NCI-H2029 treated with DMSO at 0.1 percent for 48 hours (cell line): ENCODE measurements around the gene HUS1.
"Not testable (repeated sequence)": the region's sequence is repeated elsewhere in the genome, so short reads cannot be mapped to it uniquely, and the experiment has no call there.

Source experiments
- DNase-seq: peaks from one replicate; lab custom pipeline; 2025; lab: John Stamatoyannopoulos, UW

Gene HUS1

DNA sequence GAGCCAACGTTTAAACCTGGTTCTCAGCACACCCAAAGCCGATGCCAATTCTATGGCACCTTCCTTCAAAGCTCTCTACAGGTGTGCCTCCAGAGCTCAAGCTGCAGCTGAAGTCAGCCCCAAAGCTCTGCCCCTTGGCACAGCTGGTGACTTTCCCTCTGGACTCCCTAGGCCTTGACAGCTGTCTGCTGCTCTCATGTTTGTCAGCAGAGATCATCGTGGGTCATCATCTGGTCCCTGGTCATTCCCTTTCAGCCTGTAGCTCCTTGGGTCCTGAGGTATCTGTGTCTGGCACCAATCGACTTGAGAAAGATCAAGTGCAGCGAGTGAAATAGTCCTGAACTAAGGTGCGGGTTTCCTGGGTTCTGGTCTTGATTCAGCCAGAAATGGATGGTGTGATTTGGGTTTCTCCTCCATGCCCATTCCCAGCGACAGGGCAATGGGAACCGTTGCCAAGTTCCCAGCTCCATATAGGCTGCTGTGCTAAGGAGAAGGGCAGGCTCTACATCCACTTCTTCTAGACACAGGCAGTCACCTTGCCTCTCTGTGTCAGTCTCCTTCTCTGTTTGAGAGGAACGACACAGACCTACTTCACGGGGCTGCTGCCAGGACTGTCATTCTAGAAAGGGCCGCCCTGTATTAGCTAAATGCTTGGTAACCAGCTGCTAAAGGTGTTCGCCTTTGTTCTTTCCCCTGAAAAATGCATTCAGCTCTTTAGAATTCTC lies 34.7 kb downstream of the HUS1 start:
- DNase-seq = no peak

DNA sequence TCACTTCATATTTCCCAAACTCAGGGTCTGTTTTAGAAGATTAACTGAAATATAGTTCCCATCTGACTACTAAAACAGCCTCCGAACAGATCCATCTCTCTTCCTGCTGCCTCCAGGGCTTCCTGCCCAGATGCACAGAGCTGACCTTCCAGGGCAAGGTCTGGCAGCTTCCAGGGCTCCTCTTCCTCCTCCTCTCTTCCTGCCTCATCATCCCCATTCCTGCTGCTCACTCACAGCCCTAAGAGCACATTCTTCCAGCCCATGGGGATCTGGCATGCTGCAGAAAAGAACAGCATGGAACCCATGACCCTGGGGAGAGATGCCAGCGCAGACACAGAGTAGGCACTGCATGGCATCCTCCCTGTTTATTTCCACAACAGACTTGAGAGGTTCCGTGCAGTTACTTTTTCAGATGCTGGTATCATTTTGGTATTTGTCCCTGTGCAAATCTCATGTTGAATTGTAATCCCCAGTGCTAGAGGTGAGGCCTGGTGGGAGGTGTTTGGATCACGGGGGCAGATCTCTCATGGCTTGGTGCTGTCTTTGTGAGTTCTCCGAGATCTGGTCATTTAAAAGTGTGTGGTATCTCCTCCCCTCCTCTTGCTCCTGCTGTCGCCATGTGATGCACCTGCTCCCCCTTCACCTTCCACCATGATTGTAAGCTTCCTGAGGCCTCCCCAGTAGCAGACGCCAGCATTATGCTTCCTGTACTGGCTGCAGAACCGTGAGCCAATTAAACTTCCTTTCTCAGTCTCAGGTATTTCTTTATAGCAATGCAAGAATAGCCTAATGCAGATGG lies 35.5 kb downstream of the HUS1 start:
- no peak for DNase-seq

DNA sequence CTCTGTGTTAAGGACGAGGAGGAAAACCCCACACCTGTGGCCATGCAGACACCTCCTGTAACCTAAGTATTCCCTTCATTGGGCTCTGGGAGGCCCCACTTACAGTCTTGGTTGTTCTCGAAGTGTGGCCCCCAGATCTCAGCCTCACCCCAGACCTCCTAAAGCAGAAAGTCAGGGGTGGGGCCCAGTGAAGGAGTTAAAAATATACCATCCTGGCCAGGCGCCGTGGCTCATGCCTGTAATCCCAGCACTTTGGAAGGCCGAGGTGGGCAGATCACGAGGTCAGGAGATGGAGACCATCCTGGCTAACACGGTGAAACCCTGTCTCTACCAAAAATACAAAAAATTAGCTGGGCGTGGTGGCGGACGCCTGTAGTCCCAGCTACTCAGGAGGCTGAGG lies 36.8 kb downstream of the HUS1 start:
- DNase-seq = not testable (repeated sequence)

DNA sequence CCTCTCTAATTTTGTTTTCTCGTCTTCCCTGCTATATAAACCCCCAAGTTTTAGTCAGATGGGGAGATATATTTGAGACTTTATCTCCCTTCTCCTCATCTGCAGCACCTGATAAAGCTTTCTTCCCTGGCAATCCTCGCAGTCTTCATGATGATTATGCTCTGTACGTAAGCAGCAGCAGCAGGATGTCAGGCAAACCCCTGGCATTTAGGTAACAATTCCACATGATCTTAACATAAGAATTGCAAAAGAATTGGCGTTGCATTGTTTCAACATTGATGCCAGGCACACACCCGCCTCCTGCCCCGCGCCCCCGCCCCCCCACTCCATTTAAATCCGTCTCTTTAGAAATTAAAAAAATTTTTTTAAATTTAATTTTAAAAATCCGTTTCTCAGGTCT lies 37.3 kb downstream of the HUS1 start:
- DNase-seq = no peak

DNA sequence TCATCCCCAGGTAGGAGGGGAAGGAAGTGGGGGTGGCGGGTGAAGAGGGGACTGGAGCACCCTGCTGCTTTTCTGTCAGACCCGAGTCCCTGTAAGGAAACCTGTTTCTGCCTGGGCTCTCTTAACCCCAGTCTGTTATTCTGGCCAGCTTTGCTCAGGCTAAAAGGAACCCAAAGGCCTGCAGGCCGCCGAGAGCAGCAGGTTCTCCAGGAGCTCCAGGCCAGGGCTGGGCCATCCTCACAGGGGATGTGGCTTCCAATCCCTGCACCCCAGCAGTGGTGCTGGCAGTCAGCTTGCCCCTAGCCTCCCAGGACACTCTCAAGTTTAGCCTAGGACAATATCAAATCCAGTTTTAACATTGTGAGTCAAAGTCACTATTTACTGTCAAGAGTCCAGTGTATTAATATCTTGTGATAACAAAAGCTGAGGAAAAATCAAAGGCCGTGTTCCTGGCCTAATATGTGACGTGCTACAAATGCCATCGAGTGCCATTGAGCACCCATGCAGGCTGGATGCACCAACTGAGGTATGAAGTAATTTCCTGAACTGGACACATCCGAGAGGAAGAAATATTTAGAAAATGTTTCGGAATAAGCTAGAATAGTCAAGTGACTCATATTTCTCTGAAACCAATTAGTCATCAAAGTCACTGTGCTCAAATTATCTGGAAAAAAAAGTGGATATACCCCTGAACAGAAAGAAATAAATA lies 38.1 kb downstream of the HUS1 start:
- DNase-seq = no peak

DNA sequence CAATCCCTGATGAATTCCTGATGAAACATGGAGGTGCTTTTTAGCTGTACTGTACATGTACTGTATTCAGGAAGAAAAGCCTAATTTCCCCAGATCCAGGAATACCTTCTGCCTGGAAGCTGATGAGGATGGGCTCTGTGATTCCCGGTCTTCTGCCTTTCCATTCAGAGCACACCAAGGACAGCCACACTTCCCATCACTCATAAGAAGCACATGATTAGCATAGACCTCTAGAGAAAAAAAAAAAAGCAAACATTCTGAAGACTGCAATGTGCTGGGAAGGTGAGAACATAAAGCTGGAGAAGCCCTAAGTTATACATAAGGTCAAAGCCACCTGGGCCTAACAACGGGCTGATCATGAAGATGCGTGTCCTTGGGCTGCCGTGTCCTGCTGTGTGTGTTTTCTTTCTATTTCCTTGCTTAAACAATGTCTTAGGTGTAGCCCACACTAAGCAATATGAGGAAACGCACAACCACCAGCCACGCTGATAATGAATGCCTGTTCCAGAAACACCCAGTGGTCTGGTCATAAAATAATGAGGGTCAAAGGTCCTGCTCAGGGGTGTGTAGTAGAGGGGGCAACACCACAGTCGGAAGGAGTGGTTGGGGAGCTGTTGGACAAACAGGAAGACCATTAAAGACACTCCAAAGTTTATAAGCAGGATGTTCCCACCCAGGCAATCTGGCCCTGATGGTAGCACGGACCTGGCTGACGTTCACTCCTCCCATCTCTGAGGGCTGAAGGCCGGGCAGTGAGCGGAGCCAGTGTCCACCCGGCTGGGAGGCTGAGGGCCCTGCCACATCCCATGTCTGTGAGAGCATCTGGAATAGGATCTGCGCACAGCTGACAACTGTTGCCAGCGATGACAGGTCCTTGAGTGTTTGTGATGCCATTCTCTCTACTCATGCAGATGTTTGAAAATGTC lies 39.1 kb downstream of the HUS1 start:
- no peak for DNase-seq

DNA sequence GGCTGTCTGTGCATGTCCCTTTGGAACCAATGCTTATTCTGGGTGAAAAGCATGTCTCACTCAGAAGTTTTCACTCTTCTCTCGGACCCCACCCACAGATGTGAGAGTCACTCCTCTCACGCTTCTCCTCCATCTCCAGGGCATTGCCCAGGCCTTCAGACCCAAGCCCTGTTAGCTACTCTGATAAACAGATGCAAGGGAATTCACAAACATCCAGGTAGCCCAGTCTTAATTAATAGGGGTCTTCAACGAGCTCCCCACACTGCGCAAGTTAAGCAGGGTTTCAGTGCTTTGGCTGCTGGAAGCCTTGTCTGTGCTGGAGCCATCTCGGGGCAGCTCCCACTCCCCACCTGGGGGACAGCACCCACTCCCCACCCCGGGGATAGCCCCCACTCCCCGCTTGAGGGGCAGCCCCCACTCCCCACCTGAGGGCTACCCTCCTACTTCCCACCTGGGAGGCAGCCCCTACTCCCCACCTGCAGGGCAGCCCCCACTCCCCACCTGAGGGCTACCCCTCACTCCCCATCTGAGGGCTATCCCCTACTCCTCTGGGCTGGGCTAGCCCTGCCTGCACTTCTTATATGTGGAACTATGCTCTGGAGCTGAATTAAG lies 39.9 kb downstream of the HUS1 start:
- no peak for DNase-seq

DNA sequence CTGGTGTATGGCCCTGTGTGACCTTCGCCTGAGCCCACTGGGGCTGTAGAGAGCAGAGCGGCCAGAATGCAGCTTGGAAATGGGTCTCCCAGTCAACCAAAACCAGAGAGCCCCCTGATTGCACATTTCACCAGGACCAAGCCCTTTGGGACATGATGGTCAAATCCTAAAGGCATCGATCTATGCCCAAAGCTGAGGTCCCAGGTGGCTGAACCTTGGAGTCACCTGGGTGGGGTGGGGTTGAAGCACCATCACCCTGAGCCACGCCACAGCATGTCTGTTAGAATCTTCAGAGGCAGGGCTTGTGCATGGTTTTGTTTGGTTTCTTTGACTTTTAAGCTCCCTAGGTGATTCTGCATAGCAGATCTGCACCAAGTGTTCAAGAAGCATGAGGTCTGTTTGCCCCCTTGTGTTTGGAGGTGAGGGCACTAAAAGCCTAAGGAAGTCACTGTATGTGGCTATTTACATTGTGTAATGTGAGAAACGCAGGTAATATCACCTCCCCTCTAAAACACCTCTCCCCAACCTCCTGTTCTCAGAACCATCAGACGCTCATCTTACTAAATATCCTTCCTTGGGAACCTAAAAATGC lies 40.7 kb downstream of the HUS1 start:
- no peak for DNase-seq

DNA sequence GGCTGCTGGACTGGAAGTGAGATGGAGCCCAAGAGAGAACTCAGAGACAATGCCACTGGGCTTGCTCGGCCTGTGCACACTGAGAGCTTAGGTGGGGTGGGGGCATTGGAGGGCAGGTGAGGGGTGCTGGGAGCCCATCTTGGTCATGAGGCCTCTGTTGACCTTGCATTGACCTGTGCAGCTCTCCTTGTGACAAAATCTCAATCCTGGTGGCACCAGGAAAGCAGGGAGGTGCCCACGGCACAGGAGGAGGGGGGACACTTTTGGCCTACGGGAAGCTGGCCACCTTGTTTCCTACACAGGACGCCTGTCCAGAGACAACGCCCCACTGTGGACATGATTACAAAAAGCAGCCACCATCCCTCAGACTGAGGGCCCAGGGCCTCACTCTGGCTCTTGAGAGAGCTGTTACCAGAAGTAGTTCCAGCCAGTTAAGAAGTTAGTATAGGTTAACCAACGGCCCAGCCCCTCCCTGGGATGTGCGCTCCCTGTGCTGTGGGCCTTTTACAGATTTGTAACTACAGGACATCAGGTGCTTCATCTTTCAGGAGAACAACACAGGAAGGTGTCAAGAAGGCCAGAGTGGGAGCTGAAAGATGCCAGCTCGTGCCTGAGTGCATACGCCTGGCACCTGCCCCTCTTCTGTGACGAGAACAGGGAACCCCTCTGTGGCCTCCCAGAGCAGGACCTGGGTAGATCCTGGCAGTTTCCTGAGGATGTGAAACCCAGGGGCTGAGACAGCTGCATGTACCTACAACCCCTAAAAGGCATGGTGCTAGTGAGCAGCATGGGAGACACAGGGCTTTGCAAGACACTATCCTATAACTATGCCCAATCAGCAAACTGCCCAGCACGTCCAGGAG lies 41.5 kb downstream of the HUS1 start:
- DNase-seq = no peak

DNA sequence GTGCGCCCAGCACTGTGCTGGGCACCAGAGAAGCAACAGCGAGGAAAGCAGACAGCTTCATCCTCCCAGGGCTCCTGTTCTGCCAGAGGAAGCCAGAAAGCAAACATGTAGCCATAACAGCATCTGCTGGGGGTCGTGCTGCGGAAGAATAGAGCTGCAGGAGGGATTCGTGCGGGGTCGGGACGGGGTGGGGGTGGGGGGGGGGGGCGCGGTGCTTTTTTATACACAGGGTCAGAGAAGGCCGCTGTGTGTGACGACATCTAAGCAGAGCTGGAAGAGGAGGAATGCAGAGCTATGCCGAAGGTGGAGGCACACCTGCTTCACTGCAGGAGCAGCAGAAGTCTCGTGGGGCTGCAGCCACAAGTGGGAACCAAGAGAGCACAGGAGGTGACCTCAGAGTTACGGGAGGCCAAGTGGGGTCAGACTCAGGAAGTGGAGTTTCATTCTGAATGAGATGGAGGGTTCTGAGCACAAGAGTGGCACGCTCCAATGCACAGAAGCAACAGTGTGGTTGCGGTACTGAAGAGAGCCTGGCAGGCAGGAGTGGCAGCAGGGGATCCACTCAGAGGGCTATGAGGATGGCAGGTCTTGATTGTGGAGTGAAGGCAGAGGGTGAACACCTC lies 42.2 kb downstream of the HUS1 start:
- DNase-seq = no peak

DNA sequence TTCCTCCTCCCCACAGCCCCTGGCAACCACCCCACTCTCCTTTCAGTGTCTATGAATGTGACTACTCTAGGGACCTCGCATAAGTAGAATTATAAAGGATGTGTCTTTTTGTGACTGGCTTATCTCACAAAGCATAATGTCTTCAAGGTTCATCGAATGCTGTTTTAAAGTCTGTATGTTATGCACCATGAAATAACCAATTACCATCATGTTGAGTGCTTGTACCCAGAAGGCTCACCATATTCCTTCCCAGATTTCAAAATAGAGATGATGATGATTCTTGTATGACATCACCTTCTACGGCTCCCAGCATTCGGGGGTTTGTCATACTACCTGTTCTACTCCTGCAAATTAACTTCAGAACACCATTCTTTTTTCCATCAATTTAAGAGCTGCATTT lies 43.1 kb downstream of the HUS1 start:
- no peak for DNase-seq

DNA sequence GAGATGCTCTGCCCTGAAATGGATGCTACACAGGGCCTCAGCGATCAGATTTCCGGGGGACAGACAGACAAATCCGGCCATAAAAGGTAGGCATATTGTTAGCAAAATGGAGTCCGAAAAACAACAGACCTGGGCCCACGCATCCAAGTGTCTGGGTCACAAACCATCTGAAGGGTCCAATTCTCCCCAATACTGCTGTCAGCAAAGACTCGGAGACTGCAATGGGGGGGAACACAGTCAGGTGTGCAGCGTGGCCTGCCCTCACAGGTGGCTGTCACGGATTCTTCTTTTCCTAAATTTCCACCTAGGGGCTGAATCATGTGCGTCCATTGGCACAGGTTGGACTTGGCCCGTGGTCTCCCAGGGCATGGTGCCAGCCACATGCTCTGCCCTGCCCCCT lies 44.1 kb downstream of the HUS1 start:
- DNase-seq = no peak

DNA sequence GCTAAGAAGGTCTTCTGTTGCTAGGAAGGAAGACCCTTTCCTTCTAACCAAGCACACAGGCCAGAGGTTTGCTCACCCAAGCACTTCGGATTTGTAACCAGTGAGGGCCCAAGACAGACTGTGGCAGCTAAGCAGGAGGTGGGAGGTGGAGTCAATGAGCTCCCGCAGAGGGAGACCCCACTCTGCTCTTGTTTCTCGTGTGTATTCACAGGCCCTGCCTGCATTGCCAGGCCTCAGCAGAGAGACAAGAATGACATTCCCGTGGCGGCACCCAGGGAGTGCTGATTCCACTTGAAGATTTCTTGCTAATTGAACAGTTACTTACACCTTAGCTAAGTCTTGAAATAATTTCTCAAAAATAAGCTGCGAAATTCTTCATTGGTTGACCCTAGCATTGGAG lies 44.6 kb downstream of the HUS1 start:
- no peak for DNase-seq

DNA sequence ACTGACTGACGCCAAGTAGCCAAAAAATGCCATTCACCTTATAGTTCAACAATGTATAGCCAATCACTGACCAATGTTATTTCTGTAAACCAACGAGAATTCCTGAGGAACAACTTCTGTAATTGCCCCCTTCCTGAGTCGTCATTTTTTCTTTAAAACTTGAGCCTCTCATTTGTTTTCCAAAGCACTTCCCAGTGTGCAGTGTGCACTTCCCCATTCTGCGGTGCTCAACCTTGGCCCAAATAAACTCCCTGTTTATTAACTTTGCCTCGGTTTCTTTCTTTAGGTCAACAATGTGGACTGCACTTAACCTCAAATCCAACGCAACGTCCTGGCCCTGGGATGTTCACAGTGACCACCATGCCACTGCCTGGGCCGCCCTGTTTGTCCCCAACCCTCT lies 46.2 kb downstream of the HUS1 start:
- DNase-seq = no peak

DNA sequence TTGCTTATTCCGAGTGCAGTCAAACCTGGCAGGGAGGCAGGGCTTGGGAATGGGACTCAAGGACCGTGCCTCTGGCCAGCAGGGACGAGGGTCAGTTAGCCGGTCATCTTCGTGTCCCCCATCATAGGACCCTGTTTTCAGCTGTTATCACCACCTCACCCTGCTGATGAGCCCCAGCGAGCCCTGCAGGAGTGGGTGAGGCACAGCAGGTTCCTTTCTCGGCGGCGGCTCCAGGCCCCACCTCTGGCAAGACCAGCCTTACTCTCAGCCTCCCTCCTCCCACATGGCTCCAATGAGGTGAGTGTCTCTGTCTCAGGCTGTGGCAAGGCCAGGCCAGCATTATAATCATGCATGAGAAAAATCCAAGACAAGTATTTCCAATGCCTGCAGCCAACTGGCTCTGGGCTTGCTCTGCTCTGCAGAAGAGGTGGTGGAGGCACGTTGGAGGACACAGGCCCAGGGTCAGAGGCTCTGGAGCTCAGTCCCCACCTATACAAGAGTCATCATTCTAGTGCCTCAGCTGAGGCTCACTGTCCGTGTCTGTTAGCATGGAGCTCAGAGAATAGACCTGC lies 46.9 kb downstream of the HUS1 start:
- no peak for DNase-seq

DNA sequence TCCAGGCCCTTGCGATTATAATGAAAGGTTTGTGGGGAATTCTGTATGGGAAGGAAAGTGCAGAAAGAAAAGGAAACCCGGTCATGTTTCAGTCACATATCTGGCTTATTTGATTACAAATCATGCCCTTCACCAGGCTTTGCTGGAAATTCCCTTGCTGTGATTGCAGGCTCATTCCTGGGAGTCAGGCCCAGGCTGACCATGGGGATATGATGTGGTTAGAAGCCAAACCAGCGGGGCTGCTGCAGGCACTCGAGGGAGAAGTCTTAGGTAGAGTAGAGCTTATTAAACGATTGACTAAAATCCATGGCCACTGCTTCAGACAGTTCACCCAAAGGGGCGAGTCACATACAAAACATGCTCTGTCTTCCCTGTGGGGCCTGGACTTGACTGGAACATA lies 47.4 kb downstream of the HUS1 start:
- DNase-seq = no peak

DNA sequence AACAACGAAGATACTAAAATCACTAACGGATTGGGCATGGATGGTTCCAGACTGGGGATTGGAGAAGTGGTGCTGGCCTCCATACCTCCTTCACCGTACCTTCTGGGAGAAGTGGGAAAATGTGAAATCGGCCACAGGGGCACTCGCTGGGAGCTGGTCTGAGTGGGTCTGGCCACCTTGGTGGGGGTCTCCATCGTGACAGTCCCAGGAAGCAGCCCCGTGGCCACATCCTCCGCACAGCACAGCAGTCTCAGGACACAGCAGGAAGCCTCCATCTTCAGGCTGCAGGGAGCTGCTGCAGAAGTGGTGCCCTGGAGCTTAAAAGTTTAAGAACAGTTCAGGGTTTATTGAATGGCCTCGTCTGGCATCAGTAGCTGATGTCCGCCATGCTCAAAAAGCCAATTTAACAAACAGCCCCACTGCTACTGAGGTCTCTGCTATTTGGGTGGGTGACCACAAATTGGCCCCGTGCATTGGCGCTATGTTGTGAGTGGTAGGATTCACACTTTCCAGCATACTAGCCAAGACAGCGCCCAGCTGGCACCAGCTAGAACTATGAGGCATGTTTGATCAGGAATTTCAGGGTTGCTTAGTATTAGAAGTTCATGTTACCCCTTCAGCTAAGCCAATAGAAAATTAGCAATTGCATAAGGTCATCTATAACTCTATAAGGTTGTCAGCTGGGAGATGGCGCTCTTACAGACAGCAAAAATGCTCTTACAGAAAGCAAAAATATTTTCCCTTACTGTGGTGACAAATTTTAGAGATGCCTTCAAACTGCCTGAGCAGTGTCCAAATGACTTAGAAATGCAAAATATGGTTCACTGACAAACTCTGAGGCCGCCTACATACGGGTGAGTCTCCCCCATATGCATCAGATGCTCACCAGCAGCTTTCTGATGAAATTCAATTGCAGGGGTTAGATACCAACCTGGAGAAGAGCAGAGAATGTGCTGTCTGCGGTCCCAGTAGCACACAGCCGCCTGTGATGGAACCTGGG lies 48.1 kb downstream of the HUS1 start:
- DNase-seq = no peak

DNA sequence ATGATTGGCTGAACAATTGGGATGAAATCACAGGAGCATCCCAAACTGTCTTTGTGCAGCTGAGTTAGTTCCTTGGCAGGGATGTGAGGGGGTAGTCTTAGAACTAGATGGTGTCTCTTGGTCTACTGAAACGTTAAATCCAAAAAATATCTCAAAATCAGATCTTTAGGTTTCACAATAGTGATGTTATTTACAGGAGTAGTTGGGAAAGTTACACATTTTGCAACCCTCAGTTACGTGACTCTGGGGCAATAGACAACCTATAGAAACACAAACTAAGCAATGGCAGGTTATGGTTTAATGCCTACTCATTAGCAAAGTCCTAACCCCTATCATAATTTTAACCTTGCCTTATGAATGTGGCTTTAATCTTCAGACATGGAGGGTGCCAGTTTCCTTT lies 55.1 kb downstream of the HUS1 start:
- DNase-seq = no peak
